ENCODE measurements around the gene PGBD5.

DNA sequence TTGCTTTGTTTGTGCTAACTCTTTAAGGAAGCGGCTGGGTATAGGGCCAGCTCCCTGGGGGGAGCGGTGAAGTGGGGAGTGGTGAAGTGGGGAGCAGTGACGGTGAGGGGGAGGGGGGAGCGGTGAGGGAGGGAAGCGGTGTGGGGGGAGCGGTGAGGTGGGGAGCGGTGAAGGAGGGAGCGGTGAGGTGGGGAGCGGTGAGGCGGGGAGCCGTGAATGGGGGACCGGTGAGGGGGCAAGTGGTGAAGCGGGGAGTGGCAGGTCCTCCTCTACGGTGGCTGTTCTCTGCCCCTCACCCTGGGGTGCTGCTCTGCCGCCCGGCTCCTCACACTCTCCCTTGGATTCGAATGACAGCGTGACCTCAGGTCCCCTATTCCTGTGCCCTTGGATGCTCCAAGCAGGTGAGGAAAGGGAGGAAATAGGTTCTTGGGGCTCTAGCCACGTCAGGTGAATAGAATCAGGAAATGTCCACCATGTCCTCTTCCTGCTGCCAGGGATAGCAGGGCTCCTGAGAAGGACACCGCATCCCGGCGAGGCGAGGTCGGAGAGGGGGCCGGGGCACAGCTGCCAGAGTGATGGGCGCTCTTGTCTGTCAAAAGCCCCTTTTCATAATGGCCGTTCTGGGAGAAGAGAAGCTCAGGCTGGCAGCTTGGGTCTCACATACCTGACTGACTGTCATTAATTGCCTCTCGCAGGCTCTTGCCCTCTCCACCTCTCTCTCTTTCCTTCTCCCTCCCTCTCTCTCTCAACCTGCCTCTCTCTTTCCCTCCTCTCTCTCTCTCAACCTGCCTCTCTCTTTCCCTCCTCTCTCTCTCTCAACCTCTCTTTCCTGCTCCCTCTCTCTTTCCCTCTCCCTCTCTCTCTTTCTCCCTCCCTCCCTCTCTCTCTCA is 134.2 kb downstream of the PGBD5 start:
- TF ChIP-seq, protein P1, sequence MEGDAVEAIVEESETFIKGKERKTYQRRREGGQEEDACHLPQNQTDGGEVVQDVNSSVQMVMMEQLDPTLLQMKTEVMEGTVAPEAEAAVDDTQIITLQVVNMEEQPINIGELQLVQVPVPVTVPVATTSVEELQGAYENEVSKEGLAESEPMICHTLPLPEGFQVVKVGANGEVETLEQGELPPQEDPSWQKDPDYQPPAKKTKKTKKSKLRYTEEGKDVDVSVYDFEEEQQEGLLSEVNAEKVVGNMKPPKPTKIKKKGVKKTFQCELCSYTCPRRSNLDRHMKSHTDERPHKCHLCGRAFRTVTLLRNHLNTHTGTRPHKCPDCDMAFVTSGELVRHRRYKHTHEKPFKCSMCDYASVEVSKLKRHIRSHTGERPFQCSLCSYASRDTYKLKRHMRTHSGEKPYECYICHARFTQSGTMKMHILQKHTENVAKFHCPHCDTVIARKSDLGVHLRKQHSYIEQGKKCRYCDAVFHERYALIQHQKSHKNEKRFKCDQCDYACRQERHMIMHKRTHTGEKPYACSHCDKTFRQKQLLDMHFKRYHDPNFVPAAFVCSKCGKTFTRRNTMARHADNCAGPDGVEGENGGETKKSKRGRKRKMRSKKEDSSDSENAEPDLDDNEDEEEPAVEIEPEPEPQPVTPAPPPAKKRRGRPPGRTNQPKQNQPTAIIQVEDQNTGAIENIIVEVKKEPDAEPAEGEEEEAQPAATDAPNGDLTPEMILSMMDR (IDR thresholded peaks at IDR 0.05): no peak
- no peak for TF ChIP-seq POLR2A (IDR thresholded peaks at IDR 0.05)
